Naive thymus-derived CD4-positive, alpha-beta T cell (primary cell): ENCODE results near the gene ZNF423. TPM values are rescaled to one million over a fixed set of nuclear protein-coding genes. Genes with fewer than 3 reads are reported as not detected.

Experiments used
- ATAC-seq: fragments of 150-1000 bp; cut with Tn5 transposase; 2 replicates; pipeline ENCODE4 v1.10.0; 2021; ENCODE audit warnings: mild to moderate bottlenecking, moderate library complexity
- CTCF ChIA-PET: fragments of 350-600 bp; sonication (Branson Sonifier 250); formaldehyde crosslinking; loops from one replicate; lab custom pipeline; 2021; ENCODE audit warnings: antibody characterized with exemption; lab: Charles Lee
- POLR2A ChIA-PET: fragments of 350-600 bp; sonication (Branson Sonifier 250); formaldehyde crosslinking; loops from one replicate; lab custom pipeline; 2021; ENCODE audit warnings: antibody characterized with exemption, inconsistent platforms; lab: Charles Lee
- DNase-seq, 9 donors: peaks; one replicate each; pipeline versions ENCODE4 v3.0.0 to v3.0.0-alpha.2; 2020 to 2022; ENCODE audit warnings: mixed read lengths in 1 of 9
- H3K27ac ChIP-seq: one replicate; pipeline ENCODE4 v1.7.0; 2013; ENCODE audit warnings: mild to moderate bottlenecking, low read depth, low read length, moderate library complexity
- H3K27me3 ChIP-seq, 2 donors: one replicate each; pipeline ENCODE4 v1.7.0; 2013; ENCODE audit warnings: low read length in 2 of 2, mild to moderate bottlenecking in 2 of 2, moderate library complexity in 2 of 2; ENCODE audit not compliant: control insufficient read depth in 2 of 2, insufficient read depth in 2 of 2
- H3K36me3 ChIP-seq, 3 experiments: 1 replicate in 2 of 3; 2 replicates in 1 of 3; pipeline ENCODE4 v1.7.0; 2013; ENCODE audit warnings: low read length in 3 of 3, mild to moderate bottlenecking in 3 of 3, moderate library complexity in 1 of 3; ENCODE audit not compliant: insufficient read depth in 3 of 3, control insufficient read depth in 2 of 3
- H3K4me1 ChIP-seq, 2 donors: one replicate each; pipeline ENCODE4 v1.7.0; 2013; ENCODE audit warnings: low read length in 2 of 2, mild to moderate bottlenecking in 2 of 2, moderate library complexity in 1 of 2; ENCODE audit not compliant: control insufficient read depth in 2 of 2, insufficient read depth in 2 of 2
- H3K4me3 ChIP-seq: 2 replicates; pipeline ENCODE4 v1.7.0; 2013; ENCODE audit warnings: mild to moderate bottlenecking, low read length
- H3K9me3 ChIP-seq, 3 experiments: 1 replicate in 2 of 3; 2 replicates in 1 of 3; pipeline ENCODE4 v1.7.0; 2013; ENCODE audit warnings: low read length in 3 of 3; ENCODE audit not compliant: control insufficient read depth in 2 of 3
- H3K27ac Mint-ChIP-seq, 9 donors: one replicate each; pipeline ENCODE4 v1.8.0; 2020 to 2022; ENCODE audit warnings: mixed read lengths in 9 of 9, mild to moderate bottlenecking in 8 of 9, moderate library complexity in 5 of 9, inconsistent platforms in 2 of 9
- H3K27me3 Mint-ChIP-seq, 5 donors: one replicate each; pipeline ENCODE4 v1.8.0; 2021 to 2022; ENCODE audit warnings: mixed read lengths in 5 of 5, mild to moderate bottlenecking in 1 of 5
- H3K36me3 Mint-ChIP-seq, 5 donors: one replicate each; pipeline ENCODE4 v1.8.0; 2020 to 2022; ENCODE audit warnings: mixed read lengths in 5 of 5, mild to moderate bottlenecking in 3 of 5, inconsistent platforms in 1 of 5
- H3K4me1 Mint-ChIP-seq, 7 donors: one replicate each; pipeline ENCODE4 v1.8.0; 2020 to 2022; ENCODE audit warnings: mixed read lengths in 7 of 7, mild to moderate bottlenecking in 3 of 7, inconsistent platforms in 1 of 7
- H3K4me3 Mint-ChIP-seq, 10 donors: one replicate each; pipeline ENCODE4 v1.8.0; 2020 to 2022; ENCODE audit warnings: mild to moderate bottlenecking in 10 of 10, mixed read lengths in 10 of 10, moderate library complexity in 6 of 10, inconsistent platforms in 2 of 10
- H3K9me3 Mint-ChIP-seq, 11 donors: one replicate each; pipeline ENCODE4 v1.8.0; 2020 to 2022; ENCODE audit warnings: mixed read lengths in 11 of 11, mild to moderate bottlenecking in 4 of 11, inconsistent platforms in 1 of 11, moderate library complexity in 1 of 11
- intact Hi-C, 2 donors: fragments of 100-400 bp; cut with micrococcal nuclease; formaldehyde crosslinking; loops; one replicate each; pipeline ENCODE4 v1.15.1; 2023
- polyA plus RNA-seq, 2 donors: library from polyadenylated mRNA; unstranded; fragments of 300-500 nt; fragmentation: Illumina TruSeq; gene quantifications; one replicate each; pipeline ENCODE4 v1.2.3, GENCODE V29; 2021
- total RNA-seq, 6 experiments: library from RNA in 5 of 6; stranded (reverse) in 5 of 6; gene quantifications; 1 replicate in 5 of 6; 2 replicates in 1 of 6; pipeline ENCODE4 v1.2.3 and lab custom pipeline; 2021 to 2026

The ZNF423 gene
- total and polyA plus RNA-seq, 7 experiments from 2014 or later = not detected

DNA sequence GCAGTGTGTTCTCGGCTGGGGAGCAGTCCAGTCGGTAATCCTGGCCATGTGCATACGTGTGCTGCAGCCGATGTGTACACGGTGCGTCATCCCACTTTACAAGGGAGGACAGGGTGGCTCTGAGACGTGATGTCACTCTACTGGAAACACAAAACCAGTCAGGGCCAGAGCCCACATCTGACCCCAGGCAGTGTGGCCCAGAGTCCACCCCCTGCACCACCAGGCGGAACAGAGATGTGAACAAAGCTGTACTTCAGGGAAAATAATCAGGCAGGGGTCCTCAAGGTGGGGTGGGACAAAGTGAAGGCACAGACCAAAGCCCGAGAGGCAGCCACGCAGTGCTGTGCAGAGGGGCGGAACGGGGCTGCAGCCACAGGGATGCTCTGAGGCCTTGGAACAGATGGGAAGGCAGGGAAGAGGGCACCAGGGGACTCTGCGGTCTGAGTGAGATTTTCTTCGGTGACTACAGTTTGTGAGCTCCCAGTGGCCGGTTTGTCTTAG is 181.5 kb downstream of the ZNF423 start:
- intact Hi-C loops = no loop called here
- Histone ChIP-seq H3K4me1 (no peaks in the 10 kb centered on the region), H3K27me3 (no peaks in the 10 kb centered on the region), H3K27ac (no peak overlapping the region), H3K4me3 (no peak overlapping the region), H3K9me3 (no peaks in the 10 kb centered on the region), H3K36me3 (no peaks in the 10 kb centered on the region)
- no peak overlapping the region for H3K27ac Mint-ChIP-seq
- H3K36me3 Mint-ChIP-seq = no peaks in the 10 kb centered on the region
- H3K4me1 Mint-ChIP-seq = no peaks in the 10 kb centered on the region
- POLR2A ChIA-PET = no interaction called here
- CTCF ChIA-PET = no interaction called here
- DNase-seq (no peak), ATAC-seq (no peak)
- peaks cover 0 to 6% (median 0%) of the 10 kb centered on the region in 5 donors for H3K27me3 Mint-ChIP-seq
- H3K4me3 Mint-ChIP-seq = no peak overlapping the region
- H3K9me3 Mint-ChIP-seq = no peaks in the 10 kb centered on the region

DNA sequence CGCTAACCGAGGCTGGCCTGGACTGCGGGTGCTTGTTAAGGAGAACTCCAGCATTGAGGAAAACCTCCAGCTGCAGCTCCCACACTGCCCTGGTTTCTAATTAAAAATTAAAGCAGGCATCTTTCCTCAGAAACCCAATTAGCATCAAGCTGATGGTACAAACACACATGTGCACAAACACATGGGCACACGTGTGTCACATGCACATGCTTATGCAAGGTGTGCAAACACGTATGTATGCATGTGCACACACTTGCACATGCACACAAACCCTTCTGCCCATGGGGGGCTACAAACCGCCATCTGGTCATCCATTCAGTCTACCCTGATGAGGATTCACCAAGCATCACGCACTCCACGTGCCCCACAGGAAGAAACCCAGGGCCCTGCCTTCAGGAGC is 182.5 kb downstream of the ZNF423 start:
- Histone ChIP-seq H3K4me3 (no peak overlapping the region), H3K4me1 (no peaks in the 10 kb centered on the region), H3K27ac (no peak overlapping the region), H3K36me3 (no peaks in the 10 kb centered on the region), H3K27me3 (no peaks in the 10 kb centered on the region), H3K9me3 (no peaks in the 10 kb centered on the region)
- Mint-ChIP-seq H3K36me3 (no peaks in the 10 kb centered on the region), H3K27ac (no peak overlapping the region), H3K9me3 (no peaks in the 10 kb centered on the region), H3K27me3 (peaks cover 0 to 6% (median 0%) of the 10 kb centered on the region in 5 donors), H3K4me1 (no peaks in the 10 kb centered on the region), H3K4me3 (no peak overlapping the region)
- ChIA-PET POLR2A (no interaction called here), CTCF (no interaction called here)
- DNase-seq (no peak), ATAC-seq (no peak)
- intact Hi-C loops = no loop called here

DNA sequence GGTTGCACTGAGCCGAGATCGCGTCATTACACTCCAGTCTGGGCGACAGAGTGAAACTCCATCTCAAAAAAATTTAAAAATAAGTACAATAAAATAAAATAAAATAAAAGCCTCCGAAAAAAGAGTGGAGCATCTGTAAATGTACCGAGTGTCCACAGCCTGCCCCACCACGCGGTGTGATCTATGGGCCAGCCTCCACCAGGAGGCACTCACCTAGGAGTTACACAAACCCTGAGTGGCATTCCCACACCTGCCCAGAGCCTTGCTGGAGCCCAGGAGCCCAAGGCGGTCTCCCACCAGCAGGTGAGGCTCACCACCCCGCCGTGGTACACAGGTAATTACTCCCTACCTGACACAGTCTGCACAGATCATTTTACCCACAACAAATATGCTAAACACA is 183.2 kb downstream of the ZNF423 start:
- ATAC-seq (no peak), DNase-seq (no peak)
- no peaks in the 10 kb centered on the region for H3K36me3 Mint-ChIP-seq
- no peak overlapping the region for H3K4me3 Mint-ChIP-seq
- intact Hi-C loops = no loop called here
- H3K9me3 Mint-ChIP-seq = no peaks in the 10 kb centered on the region
- no peak overlapping the region for H3K27ac Mint-ChIP-seq
- no peak overlapping the region for H3K4me3 ChIP-seq
- no peaks in the 10 kb centered on the region for H3K4me1 Mint-ChIP-seq
- no peaks in the 10 kb centered on the region for H3K27me3 ChIP-seq
- H3K36me3 ChIP-seq = no peaks in the 10 kb centered on the region
- no peak overlapping the region for H3K27ac ChIP-seq
- no peaks in the 10 kb centered on the region for H3K9me3 ChIP-seq
- CTCF ChIA-PET = no interaction called here
- POLR2A ChIA-PET = no interaction called here
- peaks cover 0 to 6% (median 0%) of the 10 kb centered on the region in 5 donors for H3K27me3 Mint-ChIP-seq
- H3K4me1 ChIP-seq = no peaks in the 10 kb centered on the region

DNA sequence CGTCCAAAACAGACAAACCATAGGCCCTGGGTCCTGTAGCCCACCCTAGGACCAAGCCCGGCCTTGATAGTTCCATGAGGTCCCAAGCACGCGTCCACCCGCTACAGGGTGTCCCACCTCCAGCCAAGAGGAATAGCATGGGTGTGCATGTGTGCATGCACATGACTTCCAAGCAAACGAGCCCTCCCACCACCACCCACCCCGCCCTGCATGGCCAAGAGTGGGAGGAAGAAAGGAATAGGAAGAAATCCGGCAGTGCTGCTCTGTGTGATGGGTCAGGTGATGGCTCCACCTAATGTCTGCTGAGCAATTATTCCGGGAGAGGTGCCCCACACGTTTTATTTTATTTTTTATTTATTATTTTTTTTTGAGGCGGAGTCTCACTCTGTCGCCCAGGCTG is 184.6 kb downstream of the ZNF423 start:
- no peaks in the 10 kb centered on the region for H3K4me1 Mint-ChIP-seq
- Histone ChIP-seq H3K27ac (no peak overlapping the region), H3K4me3 (no peak overlapping the region), H3K4me1 (no peaks in the 10 kb centered on the region), H3K9me3 (no peaks in the 10 kb centered on the region), H3K27me3 (no peaks in the 10 kb centered on the region), H3K36me3 (no peaks in the 10 kb centered on the region)
- H3K36me3 Mint-ChIP-seq = no peaks in the 10 kb centered on the region
- H3K27me3 Mint-ChIP-seq = peaks cover 0 to 6% (median 0%) of the 10 kb centered on the region in 5 donors
- DNase-seq (no peak), ATAC-seq (no peak)
- no peak overlapping the region for H3K4me3 Mint-ChIP-seq
- no peaks in the 10 kb centered on the region for H3K9me3 Mint-ChIP-seq
- intact Hi-C loops = no loop called here
- no peak overlapping the region for H3K27ac Mint-ChIP-seq
- ChIA-PET POLR2A (no interaction called here), CTCF (no interaction called here)

DNA sequence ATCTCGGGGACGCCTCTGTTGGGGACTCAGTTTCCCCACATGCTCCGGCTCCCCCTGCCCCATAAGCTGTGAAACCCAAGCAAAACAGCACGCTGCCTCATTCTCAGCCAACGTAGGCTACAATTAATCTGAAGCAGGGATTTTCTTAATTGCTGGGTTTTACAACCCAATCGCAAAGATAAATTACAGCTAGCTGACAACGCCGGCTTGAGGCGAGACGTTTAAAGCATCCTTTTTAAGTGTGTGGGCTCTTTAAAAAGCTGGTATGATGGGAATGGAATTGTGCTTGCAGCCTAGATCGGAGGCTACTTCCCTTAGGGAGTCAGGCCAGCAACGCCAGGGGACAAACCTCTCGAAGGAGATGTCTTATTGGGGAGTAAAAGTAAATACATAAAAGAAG is 185.3 kb downstream of the ZNF423 start:
- no peak overlapping the region for H3K4me3 Mint-ChIP-seq
- Histone ChIP-seq H3K9me3 (no peaks in the 10 kb centered on the region), H3K4me3 (no peak overlapping the region), H3K36me3 (no peaks in the 10 kb centered on the region), H3K27ac (no peak overlapping the region), H3K27me3 (no peaks in the 10 kb centered on the region), H3K4me1 (no peaks in the 10 kb centered on the region)
- intact Hi-C loops = no loop called here
- ATAC-seq (no peak), DNase-seq (no peak)
- no peak overlapping the region for H3K27ac Mint-ChIP-seq
- CTCF ChIA-PET = no interaction called here
- H3K27me3 Mint-ChIP-seq = peaks cover 0 to 6% (median 0%) of the 10 kb centered on the region in 5 donors
- H3K4me1 Mint-ChIP-seq = no peaks in the 10 kb centered on the region
- POLR2A ChIA-PET = no interaction called here
- H3K9me3 Mint-ChIP-seq = no peaks in the 10 kb centered on the region
- no peaks in the 10 kb centered on the region for H3K36me3 Mint-ChIP-seq

DNA sequence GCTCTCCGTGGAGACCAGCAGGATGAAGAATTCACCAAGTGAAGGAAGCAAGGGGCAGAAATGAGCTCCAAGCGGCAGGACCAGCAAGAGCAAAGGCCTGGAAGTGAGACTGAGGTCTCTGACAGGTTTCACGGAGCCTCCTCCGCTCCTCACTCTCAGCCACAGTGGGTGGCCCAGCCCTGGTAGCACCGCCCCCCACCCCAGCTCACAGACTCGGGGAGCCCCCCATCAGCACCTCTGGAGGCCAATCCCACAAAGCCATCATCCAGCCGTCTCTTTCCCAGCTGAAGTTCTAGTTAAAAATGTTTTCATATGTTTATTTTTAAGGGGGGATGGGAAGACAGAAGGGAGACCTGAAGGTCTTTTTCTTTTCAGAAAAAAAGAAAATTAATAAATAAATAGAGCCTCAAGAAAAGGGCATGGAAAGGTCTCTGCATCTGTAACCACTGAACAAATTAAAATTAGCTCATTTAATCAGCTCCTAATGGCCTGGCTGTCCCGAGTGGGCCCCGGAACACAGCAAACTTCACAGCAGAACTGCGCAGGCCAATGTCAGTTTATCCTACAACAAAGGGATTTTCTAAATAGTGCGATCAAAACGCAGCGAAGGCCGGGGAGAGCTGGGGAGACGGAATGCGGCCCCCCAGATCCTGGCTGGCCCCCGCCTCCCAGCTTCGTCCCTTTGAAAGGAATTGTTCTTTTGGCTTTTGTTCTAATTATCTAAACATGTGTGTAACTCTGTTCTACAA is 190.3 kb downstream of the ZNF423 start:
- Histone ChIP-seq H3K27ac (no peak overlapping the region), H3K4me1 (no peaks in the 10 kb centered on the region), H3K36me3 (no peaks in the 10 kb centered on the region), H3K4me3 (no peak overlapping the region), H3K27me3 (no peaks in the 10 kb centered on the region), H3K9me3 (no peaks in the 10 kb centered on the region)
- Mint-ChIP-seq H3K27me3 (no peaks in the 10 kb centered on the region), H3K27ac (no peak overlapping the region), H3K4me3 (no peak overlapping the region), H3K9me3 (no peaks in the 10 kb centered on the region), H3K4me1 (no peaks in the 10 kb centered on the region), H3K36me3 (no peaks in the 10 kb centered on the region)
- no peak for DNase-seq
- POLR2A ChIA-PET = no interaction called here
- no peak for ATAC-seq
- intact Hi-C loops = no loop called here
- CTCF ChIA-PET = no interaction called here
